Measurements from ENCODE around the gene BLNK. TPM values are rescaled to one million over a fixed set of nuclear protein-coding genes. Genes with fewer than 3 reads are reported as not detected.

BLNK gene
- total and polyA plus RNA-seq, 11 donors: 0.25 to 11.1 (median 0.89) TPM; not detected in 1

GRCh38 chr10:96152437-96152836 lies 118.9 kb downstream of the BLNK start:
- TF ChIP-seq CTCF (IDR thresholded peaks at IDR 0.05): no peak
- TF ChIP-seq POLR2A (IDR thresholded peaks at IDR 0.05): no peak
- H3K4me3 ChIP-seq: no peak overlapping the region
- no peaks in the 10 kb centered on the region for H3K9me3 ChIP-seq
- DNase-seq (no peak), ATAC-seq (no peak)
- H3K27me3 ChIP-seq: no peaks in the 10 kb centered on the region
- 91 to 96% (median 93%) methylated on average over 4 of the region's 4 CpGs for WGBS, 4 donors
- no peak overlapping the region for H3K27ac ChIP-seq
- intact Hi-C loops (cut with DNase I): no loop called here
- peaks cover 0 to 90% (median 75%) of the 10 kb centered on the region in 9 donors for H3K36me3 ChIP-seq
- H3K4me1 ChIP-seq: no peaks in the 10 kb centered on the region

Other genes with a start within 250 kb of the BLNK start
- gene CCNJ, start 228.0 kb downstream of the BLNK start, total RNA-seq: 1 to 10 TPM; 2.2 to 4.0 (median 2.7) TPM
- gene CCNJ, start 228.0 kb downstream of the BLNK start, polyA plus RNA-seq: 1 to 10 TPM; 1.3 to 3.5 TPM
- gene ZNF518A, start 141.3 kb downstream of the BLNK start, total RNA-seq: 10 to 100 TPM in 6 of 9 donors, 1 to 10 TPM in 3; 7.4 to 17.9 (median 12.2) TPM
- 1 to 10 TPM; 3.0 to 3.2 TPM for gene ZNF518A, start 141.3 kb downstream of the BLNK start, polyA plus RNA-seq
- not detected for gene DNTT, start 32.9 kb upstream of the BLNK start, total RNA-seq
- not detected for gene DNTT, start 32.9 kb upstream of the BLNK start, polyA plus RNA-seq
- gene OPALIN, start 87.4 kb upstream of the BLNK start, total RNA-seq: under 1 TPM in 1 of 9 donors, not detected in 8; 0.16 TPM
- not detected for gene OPALIN, start 87.4 kb upstream of the BLNK start, polyA plus RNA-seq
- gene TLL2, start 242.4 kb upstream of the BLNK start, total RNA-seq: 1 to 10 TPM; 1.8 to 8.6 (median 3.6) TPM
- 1 to 10 TPM; 4.6 to 5.4 TPM for gene TLL2, start 242.4 kb upstream of the BLNK start, polyA plus RNA-seq